Upper lobe of left lung (tissue), 6 donors: ENCODE results near the gene TSKU. TPM values are rescaled to one million over a fixed set of nuclear protein-coding genes. Genes with fewer than 3 reads are reported as not detected.

Experiments
- ATAC-seq, 2 donors: fragments of 200-7000 bp; cut with Tn5 transposase; one replicate each; pipeline ENCODE4 v1.9.1; 2022; ENCODE audit warnings: mild to moderate bottlenecking in 2 of 2, moderate library complexity in 2 of 2; ENCODE audit not compliant: low FRiP score in 2 of 2
- DNase-seq, 2 donors: peaks; one replicate each; pipeline ENCODE4 v3.0.0-alpha.2; 2019 to 2020
- H3K27ac ChIP-seq, 4 donors: fragments of 200-600 bp; sonication (generic); one replicate each; pipeline ENCODE4 v1.5.1; 2016 to 2019
- H3K27me3 ChIP-seq, 4 donors: fragments of 200-600 bp; sonication (generic); one replicate each; pipeline ENCODE4 v1.5.1; 2017 to 2019
- H3K36me3 ChIP-seq, 4 donors: fragments of 200-600 bp; sonication (generic); one replicate each; pipeline ENCODE4 v1.5.1; 2016 to 2019
- H3K4me1 ChIP-seq, 4 donors: fragments of 200-600 bp; sonication (generic); one replicate each; pipeline ENCODE4 v1.5.1; 2018 to 2019
- H3K4me3 ChIP-seq, 4 donors: fragments of 200-600 bp; sonication (generic); one replicate each; pipeline ENCODE4 v1.5.1; 2017 to 2019; ENCODE audit warnings: mild to moderate bottlenecking in 2 of 4, moderate library complexity in 1 of 4
- H3K9me3 ChIP-seq, 4 donors: fragments of 200-600 bp; sonication (generic); one replicate each; pipeline ENCODE4 v1.5.1; 2018 to 2019
- EP300 ChIP-seq, 4 donors: sonication (generic); formaldehyde crosslinking; IDR thresholded peaks; one replicate each; pipeline ENCODE4 v1.5.1; 2017; ENCODE audit warnings: antibody characterized with exemption in 4 of 4, control low read depth in 2 of 4
- POLR2A ChIP-seq, 4 donors: fragments of 450-650 bp; IDR thresholded peaks; one replicate each; pipeline ENCODE4 v1.5.1; 2016 to 2017; ENCODE audit warnings: antibody characterized with exemption in 4 of 4, mild to moderate bottlenecking in 2 of 4
- POLR2AphosphoS5 ChIP-seq, 2 donors: sonication (generic); formaldehyde crosslinking; IDR thresholded peaks; one replicate each; pipeline ENCODE4 v1.5.1; 2017; ENCODE audit warnings: antibody characterized with exemption in 2 of 2
- WGBS, 2 donors: methylation state at CpG; one replicate each; pipeline ENCODE4 v1.1.5; 2017 to 2018; 5-methylcytosine and 5-hydroxymethylcytosine counted together
- total RNA-seq, 6 donors: library from RNA; depleted of rRNA in 4 of 6; stranded (reverse); fragments of >200 nt in 4 of 6; gene quantifications; one replicate each; pipeline versions ENCODE4 v1.1.0 to v1.2.1, GENCODE V29; 2016 to 2021
- TF ChIP-seq, protein P1 (sequence below), 6 experiments: fragments of 450-650 bp in 4 of 6; fragments of 200-600 bp in 2 of 6; sonication (generic) in 2 of 6; IDR thresholded peaks; one replicate each; pipeline ENCODE4 v1.5.1; 2016 to 2019; ENCODE audit warnings: antibody characterized with exemption in 6 of 6
- donor health status: DM: no; HTN: no; CAD: no; lungs with moderate emphysema.
- donor health status: DM: no; HTN: yes; CAD: no; lungs with severe emphysema.

TSKU gene
- total RNA-seq, 6 donors from 2014 or later, result 2.1 to 19.8 (median 9.5) TPM

DNA sequence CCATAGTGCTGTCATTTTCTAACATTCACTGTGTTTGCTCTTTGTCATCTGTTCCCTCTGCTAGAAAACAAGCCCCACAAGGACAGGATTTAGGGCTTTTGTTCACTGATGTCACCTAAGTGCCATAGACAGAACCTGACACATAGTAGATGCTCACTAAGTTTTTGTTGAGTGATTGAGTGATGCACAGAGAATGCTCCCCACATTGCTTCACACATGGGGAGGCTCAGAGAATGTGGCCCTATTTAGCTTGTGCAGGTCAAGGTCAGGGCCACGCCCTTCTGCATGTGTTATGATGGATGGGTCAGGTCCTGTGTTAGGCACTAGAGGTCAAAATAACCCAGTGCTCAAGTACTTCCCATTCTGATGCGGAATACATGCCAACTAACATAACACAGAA, 33.1 kb upstream of the TSKU start:
- no peak overlapping the region for H3K27ac ChIP-seq

DNA sequence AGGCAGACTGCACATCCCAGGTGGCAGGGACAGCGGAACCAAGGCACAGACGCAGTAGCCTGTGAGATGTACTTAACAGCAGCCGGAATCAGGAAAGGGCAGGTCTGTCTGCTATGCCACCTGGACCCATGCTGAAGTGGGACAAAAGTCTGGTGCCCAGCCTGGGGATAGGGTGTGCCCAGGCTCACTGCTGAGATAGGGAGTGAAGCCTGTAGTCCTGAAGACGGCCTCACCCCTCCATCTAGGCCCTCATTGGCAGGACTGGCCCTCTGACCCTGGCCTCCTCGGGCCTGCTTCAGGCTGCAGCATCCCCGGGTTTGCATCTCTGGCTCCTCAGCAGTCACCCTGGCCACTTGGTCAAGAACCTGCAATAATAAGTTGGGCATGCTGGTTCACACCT, 32.4 kb upstream of the TSKU start:
- H3K27ac ChIP-seq, result no peak overlapping the region
- no peaks in the 10 kb centered on the region for H3K36me3 ChIP-seq
- H3K4me1 ChIP-seq, result peaks cover 11 to 17% (median 14%) of the 10 kb centered on the region in 4 donors
- no peak for TF ChIP-seq EP300 (IDR thresholded peaks at IDR 0.05)
- TF ChIP-seq, protein P1, sequence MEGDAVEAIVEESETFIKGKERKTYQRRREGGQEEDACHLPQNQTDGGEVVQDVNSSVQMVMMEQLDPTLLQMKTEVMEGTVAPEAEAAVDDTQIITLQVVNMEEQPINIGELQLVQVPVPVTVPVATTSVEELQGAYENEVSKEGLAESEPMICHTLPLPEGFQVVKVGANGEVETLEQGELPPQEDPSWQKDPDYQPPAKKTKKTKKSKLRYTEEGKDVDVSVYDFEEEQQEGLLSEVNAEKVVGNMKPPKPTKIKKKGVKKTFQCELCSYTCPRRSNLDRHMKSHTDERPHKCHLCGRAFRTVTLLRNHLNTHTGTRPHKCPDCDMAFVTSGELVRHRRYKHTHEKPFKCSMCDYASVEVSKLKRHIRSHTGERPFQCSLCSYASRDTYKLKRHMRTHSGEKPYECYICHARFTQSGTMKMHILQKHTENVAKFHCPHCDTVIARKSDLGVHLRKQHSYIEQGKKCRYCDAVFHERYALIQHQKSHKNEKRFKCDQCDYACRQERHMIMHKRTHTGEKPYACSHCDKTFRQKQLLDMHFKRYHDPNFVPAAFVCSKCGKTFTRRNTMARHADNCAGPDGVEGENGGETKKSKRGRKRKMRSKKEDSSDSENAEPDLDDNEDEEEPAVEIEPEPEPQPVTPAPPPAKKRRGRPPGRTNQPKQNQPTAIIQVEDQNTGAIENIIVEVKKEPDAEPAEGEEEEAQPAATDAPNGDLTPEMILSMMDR (IDR thresholded peaks at IDR 0.05), result no peak
- no peaks in the 10 kb centered on the region for H3K9me3 ChIP-seq
- 98 to 100% methylated on average over 4 to 6 of the region's 6 CpGs for WGBS, 2 donors
- no peaks in the 10 kb centered on the region for H3K27me3 ChIP-seq
- no peak overlapping the region for H3K4me3 ChIP-seq
- peak in 1 of 2 donors; percentile 33 for DNase-seq
- ATAC-seq, result peak in 1 of 2 donors; percentile 6

More for the DNA sequence above, 33.1 kb upstream of the TSKU start:
- ATAC-seq, result no peak
- H3K4me3 ChIP-seq, result no peak overlapping the region
- H3K4me1 ChIP-seq, result peaks cover 11 to 17% (median 14%) of the 10 kb centered on the region in 4 donors
- WGBS, 2 donors, result 87 to 92% methylated on average over 2 of the region's 2 CpGs
- no peaks in the 10 kb centered on the region for H3K27me3 ChIP-seq
- DNase-seq, result no peak
- no peaks in the 10 kb centered on the region for H3K9me3 ChIP-seq
- TF ChIP-seq EP300 (IDR thresholded peaks at IDR 0.05) (no peak), POLR2AphosphoS5 (IDR thresholded peaks at IDR 0.05) (no peak), POLR2A (IDR thresholded peaks at IDR 0.05) (no peak)
- TF ChIP-seq, protein P1 (IDR thresholded peaks at IDR 0.05), result no peak
- no peaks in the 10 kb centered on the region for H3K36me3 ChIP-seq

DNA sequence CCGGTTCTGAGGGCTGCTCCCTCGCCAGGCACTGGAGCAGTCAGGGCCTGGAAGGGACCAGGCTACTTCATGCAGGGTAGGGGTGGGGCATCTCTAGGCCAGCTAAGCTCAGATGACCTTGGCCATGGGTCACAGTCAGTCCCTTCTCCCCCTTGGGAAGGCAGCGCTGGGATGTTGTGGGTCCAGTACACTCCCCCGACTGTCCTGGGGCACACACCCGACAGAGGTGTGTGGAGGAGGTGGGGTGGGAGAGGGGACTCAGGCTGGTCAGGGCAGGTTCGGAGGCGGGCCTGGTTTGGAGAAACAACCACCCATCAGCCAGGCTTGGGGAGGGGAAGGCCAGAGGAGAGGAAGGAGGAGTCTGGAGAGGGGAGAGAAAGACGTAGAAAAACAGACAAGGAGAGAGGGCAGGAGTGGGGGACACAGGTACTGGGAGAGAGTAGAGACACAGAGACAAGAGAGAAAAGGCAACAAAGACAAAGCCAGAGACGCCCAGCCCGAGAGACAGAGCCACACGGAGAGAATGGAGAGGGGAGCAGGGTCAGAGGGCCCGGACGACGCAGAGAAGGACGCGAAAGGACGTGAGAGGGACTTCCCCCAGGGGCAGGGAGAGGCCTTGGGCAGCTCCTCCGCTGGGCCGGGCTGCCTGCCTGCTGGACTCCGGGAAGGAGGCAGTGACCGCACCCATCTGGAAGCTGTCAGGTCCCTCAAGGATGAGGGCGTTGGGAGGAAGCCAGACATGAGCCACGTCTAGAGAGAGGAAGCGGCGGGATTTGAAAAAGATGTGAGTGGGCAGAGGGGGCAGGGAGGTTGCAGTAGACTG, 30.6 kb upstream of the TSKU start:
- Histone ChIP-seq H3K27me3 (no peaks in the 10 kb centered on the region), H3K4me3 (no peak overlapping the region), H3K27ac (peak overlapping the region; percentile 21 to 70 (median 54)), H3K9me3 (no peaks in the 10 kb centered on the region), H3K4me1 (peaks cover 11 to 17% (median 14%) of the 10 kb centered on the region in 4 donors), H3K36me3 (no peaks in the 10 kb centered on the region)
- TF ChIP-seq POLR2AphosphoS5 (IDR thresholded peaks at IDR 0.05), result peak; percentile 61 to 82
- TF ChIP-seq, protein P1 (IDR thresholded peaks at IDR 0.05), result no peak
- TF ChIP-seq EP300 (IDR thresholded peaks at IDR 0.05), result peak in 1 of 4 donors; percentile 50
- no peak for TF ChIP-seq POLR2A (IDR thresholded peaks at IDR 0.05)
- WGBS, 2 donors, result 40 to 47% methylated on average over 23 to 25 of the region's 25 CpGs
- peak; percentile 83 to 89 for DNase-seq
- ATAC-seq, result peak; percentile 79 to 95

DNA sequence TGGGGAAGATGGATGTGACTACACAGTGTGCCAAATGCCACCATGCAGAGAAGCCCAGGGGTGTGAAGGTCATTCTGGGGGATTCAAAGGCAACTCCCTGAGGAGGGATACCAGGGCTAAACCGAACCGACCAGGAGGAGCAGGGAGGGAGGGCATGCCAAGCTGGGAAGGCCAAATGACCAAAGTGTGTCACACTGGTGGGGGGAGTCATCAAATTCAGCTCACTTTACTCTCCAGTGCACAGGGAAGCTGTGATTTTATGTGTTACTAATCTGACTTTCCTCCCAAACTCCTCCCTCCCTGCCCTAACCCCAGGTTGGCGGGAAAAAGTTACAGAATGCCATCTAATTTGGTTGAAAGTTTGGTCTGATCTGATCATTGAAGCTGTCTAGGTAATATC, 29.7 kb upstream of the TSKU start:
- Histone ChIP-seq H3K27ac (peak overlapping the region in 1 of 4 donors; percentile 33), H3K4me1 (peaks cover 11 to 17% (median 14%) of the 10 kb centered on the region in 4 donors), H3K4me3 (no peak overlapping the region), H3K36me3 (no peaks in the 10 kb centered on the region), H3K27me3 (no peaks in the 10 kb centered on the region), H3K9me3 (no peaks in the 10 kb centered on the region)
- TF ChIP-seq, protein P1 (IDR thresholded peaks at IDR 0.05), result no peak
- no peak for TF ChIP-seq POLR2A (IDR thresholded peaks at IDR 0.05)
- TF ChIP-seq POLR2AphosphoS5 (IDR thresholded peaks at IDR 0.05), result no peak
- TF ChIP-seq EP300 (IDR thresholded peaks at IDR 0.05), result no peak
- DNase-seq (no peak), ATAC-seq (no peak)
- WGBS, 2 donors, result 97 to 98% methylated on average over 3 of the region's 3 CpGs
